Activated CD8-positive, alpha-beta T cell treated with anti-CD3 and anti-CD28 coated beads for 36 hours (primary cell): ENCODE measurements around the gene SYNC. TPM values are rescaled to one million over a fixed set of nuclear protein-coding genes. Genes with fewer than 3 reads are reported as not detected.

Experiments
- ATAC-seq: fragments of 200-7000 bp; cut with Tn5 transposase; one replicate; pipeline ENCODE4 v1.10.0; 2021; ENCODE audit warnings: mild to moderate bottlenecking, moderate library complexity
- CTCF ChIA-PET: fragments of 350-600 bp; sonication (Branson Sonifier 250); formaldehyde crosslinking; loops from one replicate; lab custom pipeline; 2021; ENCODE audit warnings: antibody characterized with exemption; lab: Charles Lee
- POLR2A ChIA-PET: fragments of 350-600 bp; sonication (Branson Sonifier 250); formaldehyde crosslinking; loops from one replicate; lab custom pipeline; 2021; ENCODE audit warnings: antibody characterized with exemption; lab: Charles Lee
- DNase-seq: peaks from one replicate; pipeline ENCODE4 v3.0.0-alpha.2; 2020
- H3K27ac Mint-ChIP-seq: one replicate; pipeline ENCODE4 v1.8.0; 2021; ENCODE audit warnings: mild to moderate bottlenecking, mixed read lengths
- H3K27me3 Mint-ChIP-seq: one replicate; pipeline ENCODE4 v1.8.0; 2021; ENCODE audit warnings: mixed read lengths
- H3K36me3 Mint-ChIP-seq: one replicate; pipeline ENCODE4 v1.8.0; 2021; ENCODE audit warnings: low read depth, mixed read lengths
- H3K4me1 Mint-ChIP-seq: one replicate; pipeline ENCODE4 v1.8.0; 2021; ENCODE audit warnings: low read depth, mixed read lengths
- H3K4me3 Mint-ChIP-seq: one replicate; pipeline ENCODE4 v1.8.0; 2021; ENCODE audit warnings: mild to moderate bottlenecking, moderate library complexity, mixed read lengths
- H3K9me3 Mint-ChIP-seq: one replicate; pipeline ENCODE4 v1.8.0; 2021; ENCODE audit warnings: mixed read lengths
- CTCF ChIP-seq: fragments of 200-600 bp; IDR thresholded peaks from one replicate; pipeline ENCODE4 v1.8.0; 2022; ENCODE audit warnings: antibody characterized with exemption, mild to moderate bottlenecking
- intact Hi-C: fragments of 100-400 bp; cut with micrococcal nuclease; formaldehyde crosslinking; loops from one replicate; pipeline ENCODE4 v1.10.0; 2022
- total RNA-seq, 2 experiments: library from RNA; stranded (reverse); gene quantifications; one replicate each; pipeline ENCODE4 v1.2.3, GENCODE V29; 2021

SYNC gene
- total RNA-seq, 2 experiments from 2014 or later: not detected

- H3K27ac Mint-ChIP-seq: no peak overlapping the region
- no peak for ATAC-seq
- H3K36me3 Mint-ChIP-seq: no peaks in the 10 kb centered on the region
Measured at GRCh38 chr1:32725615-32725982, 23.0 kb upstream of the SYNC start.

DNA sequence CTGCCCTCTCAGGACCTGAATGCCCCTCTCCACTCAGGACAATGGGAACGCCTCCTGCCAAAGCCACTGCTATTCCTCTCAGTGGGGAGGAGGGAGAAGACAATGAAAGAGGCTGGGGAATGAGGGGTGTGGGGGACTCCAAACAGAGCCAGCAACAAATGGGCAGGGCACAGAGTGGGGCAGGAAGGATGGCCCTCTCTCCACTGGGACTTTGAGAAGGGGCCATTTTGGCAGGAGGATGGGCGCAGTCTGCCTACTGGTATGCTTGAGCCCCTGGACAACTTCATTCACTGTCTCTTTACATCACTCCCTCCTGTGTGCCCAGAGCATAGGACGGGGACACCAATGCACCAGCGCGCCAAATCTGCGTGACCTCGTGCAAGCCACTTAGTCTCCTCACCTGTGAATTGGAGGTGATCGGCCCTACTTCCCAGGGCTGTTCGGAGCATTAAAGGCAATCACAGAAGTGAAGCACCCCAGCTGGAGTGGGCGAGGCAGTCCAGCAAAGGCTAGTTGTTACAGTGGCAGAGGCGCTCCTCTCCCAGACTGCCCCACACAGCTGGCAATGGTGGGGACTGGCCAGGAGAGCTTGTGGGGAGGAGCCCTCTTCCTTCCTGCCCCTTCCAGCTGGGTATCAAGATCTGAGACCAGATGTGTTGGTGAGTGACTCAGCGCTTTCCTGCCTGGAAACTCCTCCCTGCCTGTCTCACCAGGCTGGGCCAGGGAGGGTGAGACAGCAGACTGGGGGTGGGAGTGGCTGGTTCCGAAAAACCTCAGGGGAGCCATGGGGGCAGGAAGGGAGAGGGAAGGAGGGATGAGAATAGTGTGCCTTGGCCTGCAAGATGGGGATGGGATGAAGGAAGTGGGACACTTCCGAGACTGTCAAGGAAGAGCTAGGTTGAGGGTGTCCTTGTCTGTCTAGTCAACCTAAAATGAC, 22.4 kb upstream of the SYNC start:
- intact Hi-C loops: no loop called here
- POLR2A ChIA-PET: no interaction called here
- TF ChIP-seq CTCF: no peak
- no peaks in the 10 kb centered on the region for H3K36me3 Mint-ChIP-seq
- H3K9me3 Mint-ChIP-seq: no peaks in the 10 kb centered on the region
- H3K4me3 Mint-ChIP-seq: no peak overlapping the region
- H3K27ac Mint-ChIP-seq: no peak overlapping the region
- CTCF ChIA-PET: interaction anchor here (0.7 to 7.2 kb wide), 3 partner anchors 12 to 168 kb away, joined by 3 to 50 read pairs (median 3); no protein-coding TSS in a partner anchor
- H3K27me3 Mint-ChIP-seq: peaks cover 6% of the 10 kb centered on the region
- peaks cover 7% of the 10 kb centered on the region for H3K4me1 Mint-ChIP-seq
- DNase-seq: peak; percentile 34
- ATAC-seq: peak; percentile 61

More at GRCh38 chr1:32725615-32725982, 23.0 kb upstream of the SYNC start:
- Mint-ChIP-seq H3K27me3 (peaks cover 4% of the 10 kb centered on the region), H3K4me1 (peaks cover 7% of the 10 kb centered on the region), H3K4me3 (no peak overlapping the region), H3K9me3 (no peaks in the 10 kb centered on the region)
- intact Hi-C loops: no loop called here
- CTCF ChIA-PET: interaction anchor here (0.7 to 7.2 kb wide), 3 partner anchors 13 to 167 kb away, joined by 3 to 50 read pairs (median 3); no protein-coding TSS in a partner anchor
- POLR2A ChIA-PET: no interaction called here
- DNase-seq: no peak
- TF ChIP-seq CTCF: no peak

GRCh38 chr1:32719681-32720275, 17.2 kb upstream of the SYNC start:
- no peak for TF ChIP-seq CTCF
- no peaks in the 10 kb centered on the region for H3K36me3 Mint-ChIP-seq
- H3K27ac Mint-ChIP-seq: no peak overlapping the region
- no peak overlapping the region for H3K4me3 Mint-ChIP-seq
- H3K27me3 Mint-ChIP-seq: peaks cover 6% of the 10 kb centered on the region
- H3K4me1 Mint-ChIP-seq: peaks cover 4% of the 10 kb centered on the region
- no peaks in the 10 kb centered on the region for H3K9me3 Mint-ChIP-seq
- CTCF ChIA-PET: interaction anchor here (1.1 to 3.0 kb wide), 2 partner anchors 7 to 199 kb away, joined by 3 to 11 read pairs; no protein-coding TSS in a partner anchor
- POLR2A ChIA-PET: no interaction called here
- DNase-seq: no peak
- intact Hi-C loops: loop anchor here (5.0 kb wide), 1 partner anchor 38 kb away; no protein-coding TSS in a partner anchor
- no peak for ATAC-seq

DNA sequence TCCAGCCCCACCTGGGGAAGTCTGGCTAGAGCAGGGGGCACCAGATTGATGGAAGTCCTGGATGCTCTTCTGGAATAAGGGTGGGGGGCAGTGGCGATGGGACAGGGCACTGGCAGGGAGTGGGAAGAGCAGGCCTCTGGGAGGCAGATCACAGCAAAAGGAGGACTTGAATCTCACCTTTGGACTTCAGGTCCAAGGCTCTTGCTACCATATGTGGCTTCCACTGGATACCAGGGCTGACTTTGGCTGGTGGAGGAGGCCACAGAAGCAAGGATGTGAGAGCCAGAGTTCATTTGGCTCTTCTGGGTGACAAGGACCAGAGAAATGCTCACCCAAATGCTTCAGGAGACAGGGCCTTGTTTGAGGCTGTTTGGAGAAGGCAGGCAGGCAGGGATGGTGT, 16.0 kb upstream of the SYNC start:
- peaks cover 4% of the 10 kb centered on the region for H3K4me1 Mint-ChIP-seq
- H3K27me3 Mint-ChIP-seq: peaks cover 6% of the 10 kb centered on the region
- no peaks in the 10 kb centered on the region for H3K36me3 Mint-ChIP-seq
- no peak overlapping the region for H3K4me3 Mint-ChIP-seq
- no peak overlapping the region for H3K27ac Mint-ChIP-seq
- no peaks in the 10 kb centered on the region for H3K9me3 Mint-ChIP-seq
- TF ChIP-seq CTCF: no peak
- CTCF ChIA-PET: interaction anchor here (2.0 kb wide), 1 partner anchor 54 kb away, joined by 9 read pairs; no protein-coding TSS in a partner anchor
- no peak for ATAC-seq
- POLR2A ChIA-PET: no interaction called here
- no peak for DNase-seq
- intact Hi-C loops: loop anchor here (5.0 kb wide), 1 partner anchor 39 kb away; no protein-coding TSS in a partner anchor
